GM12872 (cell line): ENCODE data around the gene COL4A2.

Experiments used
- TF ChIP-seq, protein P1 (sequence below): IDR thresholded peaks from 3 replicates; pipeline ENCODE4 v1.5.1; 2011; ENCODE audit warnings: low read depth, mild to moderate bottlenecking, low read length, moderate library complexity; ENCODE audit not compliant: insufficient read depth

The COL4A2 gene

DNA sequence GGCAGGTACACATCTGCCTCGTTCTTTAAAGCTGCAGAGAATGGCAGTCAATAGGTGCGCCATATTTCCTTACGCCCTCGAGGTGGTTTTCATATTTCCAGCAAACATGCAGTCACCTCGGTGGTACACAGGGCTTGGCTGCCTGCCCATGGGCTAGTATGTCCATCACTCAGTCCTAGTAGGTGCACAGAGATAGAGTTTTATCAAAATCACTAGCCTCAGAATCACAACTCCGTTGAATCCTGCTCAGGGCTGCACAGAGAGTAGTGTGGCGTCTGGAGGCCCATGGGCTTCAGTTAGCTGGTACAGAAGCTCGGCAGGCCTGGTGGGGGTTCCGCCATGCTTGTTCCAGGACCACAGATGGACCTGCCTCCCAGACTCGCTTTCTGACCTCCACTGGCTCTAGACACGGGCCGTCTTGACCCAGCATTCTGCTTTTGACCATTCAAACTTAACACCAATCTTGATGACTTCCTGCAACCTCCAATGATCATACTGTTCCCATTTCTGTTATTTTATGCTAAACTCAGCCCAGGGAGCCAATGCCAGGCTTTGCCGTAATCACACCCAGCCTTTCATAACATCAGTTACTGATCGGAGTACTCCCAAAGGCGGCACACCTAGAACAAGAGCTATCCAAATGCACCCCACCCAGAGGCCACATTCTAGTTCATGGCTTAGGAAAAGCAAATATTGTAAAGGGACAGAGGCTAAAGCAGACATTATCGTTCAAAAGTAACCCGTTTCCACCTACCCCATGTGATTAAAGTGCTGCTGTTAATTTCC lies 134.1 kb downstream of the COL4A2 start:
- TF ChIP-seq, protein P1, sequence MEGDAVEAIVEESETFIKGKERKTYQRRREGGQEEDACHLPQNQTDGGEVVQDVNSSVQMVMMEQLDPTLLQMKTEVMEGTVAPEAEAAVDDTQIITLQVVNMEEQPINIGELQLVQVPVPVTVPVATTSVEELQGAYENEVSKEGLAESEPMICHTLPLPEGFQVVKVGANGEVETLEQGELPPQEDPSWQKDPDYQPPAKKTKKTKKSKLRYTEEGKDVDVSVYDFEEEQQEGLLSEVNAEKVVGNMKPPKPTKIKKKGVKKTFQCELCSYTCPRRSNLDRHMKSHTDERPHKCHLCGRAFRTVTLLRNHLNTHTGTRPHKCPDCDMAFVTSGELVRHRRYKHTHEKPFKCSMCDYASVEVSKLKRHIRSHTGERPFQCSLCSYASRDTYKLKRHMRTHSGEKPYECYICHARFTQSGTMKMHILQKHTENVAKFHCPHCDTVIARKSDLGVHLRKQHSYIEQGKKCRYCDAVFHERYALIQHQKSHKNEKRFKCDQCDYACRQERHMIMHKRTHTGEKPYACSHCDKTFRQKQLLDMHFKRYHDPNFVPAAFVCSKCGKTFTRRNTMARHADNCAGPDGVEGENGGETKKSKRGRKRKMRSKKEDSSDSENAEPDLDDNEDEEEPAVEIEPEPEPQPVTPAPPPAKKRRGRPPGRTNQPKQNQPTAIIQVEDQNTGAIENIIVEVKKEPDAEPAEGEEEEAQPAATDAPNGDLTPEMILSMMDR = no peak

DNA sequence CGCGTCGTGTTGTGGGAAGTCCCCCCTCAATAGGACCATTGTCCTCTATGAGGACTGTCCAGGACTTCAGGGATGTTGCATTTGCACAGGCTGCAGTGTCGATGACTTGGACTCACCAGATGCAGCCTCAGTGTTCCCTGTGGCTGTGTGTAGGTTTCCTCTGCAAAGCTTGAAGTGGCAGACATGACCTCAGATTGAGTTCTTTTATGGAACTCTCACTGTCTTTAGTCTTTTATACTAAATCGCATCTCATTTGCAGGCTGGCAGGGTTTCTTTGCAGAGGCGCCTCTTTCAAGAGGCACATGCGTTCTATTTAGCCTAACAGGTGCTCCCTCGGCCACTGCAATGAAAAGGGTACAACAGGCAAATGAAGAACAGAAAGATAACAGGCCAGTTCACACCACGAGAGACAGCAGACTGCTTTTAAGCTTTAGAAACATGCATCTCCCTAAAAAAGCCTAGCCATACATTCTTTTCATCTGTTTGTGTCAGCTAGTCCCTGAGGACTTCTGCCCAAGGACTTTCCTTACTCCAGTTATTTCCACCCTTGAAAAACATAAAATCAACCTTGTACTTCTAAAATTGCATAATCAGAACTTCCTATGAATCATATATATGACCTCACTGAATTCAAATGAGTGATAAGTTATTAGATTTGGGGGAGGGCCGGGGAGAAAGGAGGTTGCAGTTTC lies 136.0 kb downstream of the COL4A2 start:
- TF ChIP-seq, protein P1 = no peak

DNA sequence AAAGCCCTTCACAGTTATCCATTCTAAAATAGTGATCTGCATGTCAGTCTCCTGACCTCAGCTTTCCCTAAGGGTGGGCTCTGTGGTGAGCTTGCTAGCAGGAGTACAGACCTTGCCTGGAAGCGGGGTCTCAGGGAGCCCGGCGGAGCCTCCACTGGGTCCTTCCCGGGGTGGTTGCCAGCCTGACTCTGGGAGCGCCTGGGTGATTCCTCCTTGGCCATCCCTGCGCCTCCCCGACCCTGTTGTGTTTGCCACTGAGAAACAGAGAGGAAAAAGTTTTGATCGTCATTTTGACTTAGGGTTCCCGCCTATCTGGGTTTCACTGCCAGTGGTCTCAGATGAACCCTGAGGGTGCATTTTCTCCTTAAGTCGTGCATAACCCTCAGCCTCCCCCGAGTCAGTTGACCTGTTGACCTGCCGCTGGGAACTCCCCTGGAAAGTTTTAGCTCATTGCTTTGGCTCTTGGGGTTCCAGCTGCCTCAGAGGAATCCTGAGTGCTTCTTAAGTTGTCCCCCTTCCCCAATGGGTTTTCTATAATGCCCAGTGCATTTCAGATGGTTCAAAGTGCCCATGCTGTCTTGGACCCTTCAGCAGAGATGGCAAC lies 136.6 kb downstream of the COL4A2 start:
- TF ChIP-seq, protein P1 = no peak

DNA sequence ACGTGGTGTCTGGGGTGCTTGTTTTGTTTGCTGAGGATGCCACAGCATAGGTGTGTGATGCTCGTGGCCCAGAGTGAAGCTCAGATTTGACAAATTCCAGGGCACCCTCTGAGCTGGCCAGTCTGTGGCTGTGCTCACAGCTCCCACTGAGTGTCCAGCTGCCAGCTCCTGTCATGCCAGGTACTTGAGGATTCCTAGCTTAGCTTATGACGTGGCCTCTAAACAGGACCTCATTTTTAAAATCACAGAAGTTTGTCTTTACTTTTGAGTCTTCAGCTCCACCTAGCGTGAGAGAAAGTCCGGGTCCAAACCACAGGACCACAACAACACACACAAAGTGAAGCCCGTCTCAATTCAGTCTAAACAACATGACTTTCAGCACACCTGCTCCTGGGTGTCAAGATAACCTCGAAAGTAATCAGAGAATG lies 137.2 kb downstream of the COL4A2 start:
- TF ChIP-seq, protein P1 = peak; percentile 50; the same call in 2 of the 3 replicates

DNA sequence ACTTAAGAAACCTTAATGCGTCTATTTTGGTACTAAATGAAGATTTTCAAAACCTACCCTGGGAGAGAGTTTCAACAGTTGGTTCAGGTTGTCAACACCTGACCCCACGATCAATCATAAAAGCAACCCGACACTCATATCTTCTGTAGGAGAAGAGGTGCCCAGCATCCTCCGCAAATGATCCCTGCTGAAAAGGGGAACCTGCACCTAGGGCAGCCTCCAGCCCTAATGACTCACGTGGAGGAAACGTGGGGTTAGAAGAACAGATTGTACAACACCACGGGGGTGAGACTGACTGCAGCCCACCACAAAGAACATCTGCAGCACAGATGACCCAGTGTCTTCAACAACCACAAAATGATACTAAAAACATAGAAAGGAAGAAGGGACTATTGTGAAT lies 138.1 kb downstream of the COL4A2 start:
- TF ChIP-seq, protein P1 = no peak

DNA sequence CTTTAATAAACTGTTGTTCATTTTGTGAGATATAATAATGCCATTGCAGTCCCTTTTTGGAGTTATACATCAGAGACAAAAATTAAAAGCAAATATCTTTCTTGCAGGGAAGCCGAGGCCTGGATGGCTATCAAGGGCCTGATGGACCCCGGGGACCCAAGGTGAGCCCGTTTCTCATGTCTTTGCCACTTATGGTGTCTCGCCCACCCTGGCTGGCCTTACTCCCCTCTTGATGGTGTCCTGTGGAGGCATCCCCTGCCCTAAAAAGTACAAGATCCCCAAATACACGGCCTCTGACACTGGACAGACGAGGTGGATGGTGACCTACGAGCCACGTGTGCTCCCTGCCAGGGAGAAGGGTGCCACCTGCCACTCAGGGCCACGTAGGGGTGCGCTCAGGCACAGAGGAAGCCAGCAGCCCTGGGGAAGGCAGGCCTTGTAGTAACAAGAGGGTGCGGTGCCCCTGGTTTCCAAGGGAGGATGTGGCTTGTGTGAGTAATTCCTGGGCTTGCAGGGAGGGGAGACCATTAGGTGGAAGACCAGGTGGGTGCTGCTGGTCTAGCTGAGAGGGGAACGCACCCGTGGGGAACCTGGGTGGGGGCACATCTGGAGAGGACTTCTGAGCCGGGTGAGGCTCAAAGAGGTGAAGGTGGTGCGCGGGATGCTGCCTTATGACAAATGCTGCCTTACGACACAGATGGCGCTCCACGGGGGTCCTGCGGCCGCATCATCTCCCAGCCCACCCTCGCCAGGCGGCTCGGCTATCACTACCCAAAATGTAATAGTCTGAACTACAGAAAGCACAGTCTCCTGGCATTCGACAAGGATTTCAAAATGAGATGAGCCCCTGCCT lies 138.9 kb downstream of the COL4A2 start:
- TF ChIP-seq, protein P1 = no peak

DNA sequence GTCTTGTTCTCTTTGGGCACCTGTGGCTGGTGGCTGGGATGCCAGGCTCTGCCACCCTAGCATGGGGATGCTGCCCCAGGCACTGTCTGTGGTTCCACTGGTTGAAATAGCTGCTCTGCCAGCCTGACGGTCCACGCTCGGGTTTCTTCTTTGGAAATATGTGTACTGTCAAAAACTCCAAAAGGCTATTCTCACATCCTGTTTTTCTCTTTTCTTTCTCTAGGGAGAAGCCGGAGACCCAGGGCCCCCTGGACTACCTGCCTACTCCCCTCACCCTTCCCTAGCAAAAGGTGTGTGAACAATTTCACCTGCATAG lies 139.4 kb downstream of the COL4A2 start:
- TF ChIP-seq, protein P1 = no peak
